C4-2B (cell line): ENCODE data around the gene STK26.
"Not testable (repeated sequence)": the region's sequence is repeated elsewhere in the genome, so short reads cannot be mapped to it uniquely, and the experiment has no call there.

Source experiments
- H3K27ac ChIP-seq: fragments of 450-650 bp; 2 replicates; pipeline ENCODE4 v1.5.1; 2017
- CTCF ChIP-seq: fragments of 450-650 bp; conservative IDR thresholded peaks from 2 replicates; pipeline ENCODE4 v1.5.1; 2017; ENCODE audit warnings: mild to moderate bottlenecking
- ZFX ChIP-seq: fragments of 450-650 bp; IDR thresholded peaks from 2 replicates; pipeline ENCODE4 v1.6.1; 2017

Gene STK26

DNA sequence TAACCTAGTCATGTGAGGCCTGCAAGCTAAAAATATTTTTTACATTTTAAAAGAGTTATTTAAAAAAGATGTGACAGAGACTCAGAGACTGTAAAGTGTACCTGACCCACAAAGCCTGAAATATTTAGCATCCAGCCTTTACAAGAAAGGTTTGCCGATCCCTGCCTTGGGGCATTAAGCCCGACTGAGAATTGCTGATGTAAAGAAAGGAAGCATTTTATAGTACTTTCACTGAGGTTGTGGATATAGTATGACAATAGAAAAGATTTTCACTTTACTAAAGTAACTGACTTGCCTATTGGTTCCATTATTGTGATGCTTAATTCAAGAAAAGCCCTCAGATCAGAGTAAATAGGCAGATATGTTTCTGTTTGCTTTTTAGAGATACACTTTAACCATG, 17.0 kb downstream of the STK26 start:
- H3K27ac ChIP-seq: no peak overlapping the region

DNA sequence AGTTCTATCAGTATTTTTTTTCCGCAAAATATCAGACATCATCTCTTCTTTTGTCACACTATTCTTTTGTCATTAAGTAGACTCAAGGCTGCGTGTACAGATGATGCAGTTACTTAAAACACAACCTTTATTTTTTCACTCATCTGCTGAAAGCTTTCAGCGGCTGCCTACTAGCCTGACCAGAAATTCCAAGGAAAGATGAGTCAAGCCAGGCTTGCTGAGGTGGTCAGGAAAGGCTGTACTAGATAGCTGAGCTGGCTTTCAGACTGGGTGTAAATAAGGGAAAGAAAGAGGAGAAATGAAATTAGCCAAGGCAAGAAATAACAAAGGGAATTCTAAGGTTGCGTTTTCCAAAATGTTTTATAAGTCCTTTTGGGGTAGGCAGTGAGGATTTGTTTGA, 17.9 kb downstream of the STK26 start:
- H3K27ac ChIP-seq: no peak overlapping the region
- TF ChIP-seq ZFX: no peak
- no peak for TF ChIP-seq CTCF

More for the DNA sequence above, 17.0 kb downstream of the STK26 start:
- no peak for TF ChIP-seq CTCF
- TF ChIP-seq ZFX: no peak

DNA sequence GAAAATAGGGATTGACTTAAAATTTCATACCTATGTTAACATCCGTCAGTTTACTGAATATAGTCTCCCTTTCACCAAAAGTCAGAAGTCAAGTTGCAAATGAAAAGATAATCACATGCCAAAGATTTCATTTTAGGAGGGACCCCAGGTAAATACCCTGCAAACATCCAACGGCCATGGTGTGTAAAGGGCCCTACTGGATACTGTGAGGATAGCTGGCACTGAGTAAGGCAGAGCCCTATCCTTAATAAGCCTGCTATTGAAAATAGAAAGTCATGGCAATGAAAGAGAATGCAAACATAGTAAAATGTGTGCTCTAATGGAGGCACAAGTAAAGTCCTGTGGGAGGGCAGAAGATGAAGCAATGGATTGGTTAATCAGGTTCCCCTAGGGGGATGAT, 20.9 kb downstream of the STK26 start:
- no peak for TF ChIP-seq CTCF
- no peak for TF ChIP-seq ZFX
- no peak overlapping the region for H3K27ac ChIP-seq

DNA sequence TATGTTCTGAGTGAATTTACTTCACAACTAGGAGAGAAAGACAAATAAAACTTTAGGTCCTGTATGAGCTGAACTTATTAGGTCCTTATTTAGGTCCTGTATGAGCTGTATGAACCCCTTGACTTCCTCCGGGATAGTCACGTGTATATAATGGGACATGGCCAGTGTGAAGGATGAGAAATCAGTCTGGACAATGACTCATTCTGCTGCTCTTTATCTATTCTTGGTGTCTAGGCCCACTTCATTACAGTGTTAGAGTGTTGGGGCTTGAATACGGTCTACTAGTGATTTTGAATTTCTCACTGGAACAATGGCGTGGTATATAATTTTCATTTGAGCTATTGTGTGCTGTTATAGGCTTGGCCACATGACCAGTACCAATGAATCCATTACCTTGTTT, 21.9 kb downstream of the STK26 start:
- no peak for TF ChIP-seq ZFX
- no peak for TF ChIP-seq CTCF
- no peak overlapping the region for H3K27ac ChIP-seq

- TF ChIP-seq CTCF (no peak), ZFX (no peak)
- no peak overlapping the region for H3K27ac ChIP-seq
Observed at GRCh38 chrX:132045456-132045855, 22.4 kb downstream of the STK26 start.

GRCh38 chrX:132046533-132046932, 23.4 kb downstream of the STK26 start:
- TF ChIP-seq ZFX (no peak), CTCF (no peak)
- no peak overlapping the region for H3K27ac ChIP-seq

- H3K27ac ChIP-seq: not testable (repeated sequence)
Observed at GRCh38 chrX:132051778-132052177, 28.7 kb downstream of the STK26 start.

GRCh38 chrX:132058050-132058449, 34.9 kb downstream of the STK26 start:
- H3K27ac ChIP-seq: no peak overlapping the region

More at GRCh38 chrX:132058050-132058449, 34.9 kb downstream of the STK26 start:
- TF ChIP-seq CTCF (no peak), ZFX (no peak)
